Choroid plexus epithelial cell (primary cell): ENCODE measurements around the gene FASTK.
A peak's percentile ranks its signal among the peaks of the same experiment; 100 is the strongest.

Experiments used
- DNase-seq: peaks from one replicate; pipeline ENCODE4 v3.0.0-alpha.2; 2010; ENCODE audit warnings: low read depth
- H3K4me3 ChIP-seq: 2 replicates; pipeline ENCODE4 v1.5.1; 2011; ENCODE audit warnings: low read depth, mild to moderate bottlenecking, control low read depth, low read length, moderate library complexity
- CTCF ChIP-seq: conservative IDR thresholded peaks from 2 replicates; pipeline ENCODE4 v1.5.1; 2011; ENCODE audit warnings: low read depth, mild to moderate bottlenecking, control low read depth, inconsistent platforms, low read length, moderate library complexity

Gene FASTK

DNA sequence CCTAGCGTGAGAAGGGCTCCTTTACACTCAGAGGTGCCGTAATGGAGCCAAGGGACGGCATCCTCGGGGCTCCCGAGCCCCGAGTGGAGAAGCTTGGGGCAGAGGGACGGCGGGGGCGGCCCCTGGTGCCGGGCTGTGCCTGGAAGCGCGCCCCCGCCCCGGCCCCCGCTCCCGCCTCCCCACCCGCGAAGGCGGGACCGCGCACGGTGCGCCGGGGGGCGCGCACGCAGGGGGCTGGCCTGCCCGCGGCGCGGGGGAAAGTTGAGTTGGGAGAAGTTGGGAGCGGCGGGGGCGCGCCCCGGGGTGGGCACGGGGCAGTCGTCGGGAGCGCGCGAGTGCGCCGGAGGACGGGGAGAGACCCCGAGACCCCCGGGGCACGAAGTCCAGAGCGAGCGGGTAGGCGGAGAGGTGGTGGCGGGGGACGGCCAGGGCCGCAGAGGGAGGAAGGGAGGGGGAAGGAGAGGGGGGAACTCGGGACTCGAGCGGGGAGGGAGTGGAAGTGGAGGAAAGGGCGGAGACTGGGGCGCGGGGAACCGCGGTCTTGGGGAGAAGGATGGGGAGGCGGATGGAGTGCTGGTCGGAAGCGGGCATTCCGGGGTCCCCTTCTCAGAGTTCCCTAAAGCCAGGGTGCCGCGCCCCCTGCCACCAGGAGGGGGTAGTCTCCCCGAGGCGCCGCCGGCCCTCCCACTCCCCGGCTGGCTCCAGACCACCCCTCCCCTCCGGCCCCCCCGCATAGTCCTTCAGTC, 21.1 kb downstream of the FASTK start, which contains the start of gene SLC4A2:
TSS of gene SLC4A2 (plus strand) at position 223 of the 746 bp plus-strand sequence. CDS start 2,399 bp downstream, outside the sequence.
- peak; percentile 74 for DNase-seq
- TF ChIP-seq CTCF: peak; percentile 62
- H3K4me3 ChIP-seq: peak within 1 kb of the TSS; percentile 78

DNA sequence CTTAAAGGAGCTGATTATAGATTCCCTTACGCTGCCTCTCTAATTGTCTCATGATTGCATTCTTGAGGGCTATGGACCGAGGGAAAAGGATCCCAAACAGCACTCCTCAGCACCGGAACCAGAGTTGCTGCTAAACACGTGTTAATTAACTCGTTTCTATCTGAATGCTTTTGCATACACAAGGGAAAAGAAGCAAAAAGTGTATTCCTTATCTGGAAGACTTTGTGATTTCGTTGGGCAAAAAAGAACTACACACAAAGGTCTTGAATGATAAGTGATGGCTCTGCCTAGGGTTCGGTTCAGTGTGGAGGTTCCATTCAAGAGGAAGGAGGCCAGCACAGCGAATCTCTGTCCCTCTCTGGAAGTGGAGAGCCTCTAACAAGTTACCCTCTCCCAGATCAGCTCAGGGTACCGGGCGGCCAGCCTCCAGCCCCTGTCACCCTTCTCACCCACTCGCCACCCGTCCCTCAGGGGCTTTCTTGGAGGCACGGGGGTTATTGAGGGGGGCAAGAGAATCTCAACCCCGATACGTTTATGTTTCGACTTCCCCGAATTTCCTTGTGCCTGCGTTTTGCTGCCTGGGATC, 21.7 kb downstream of the FASTK start:
- DNase-seq: peak; percentile 66
- TF ChIP-seq CTCF: no peak
- peak overlapping the region; percentile 78 for H3K4me3 ChIP-seq

DNA sequence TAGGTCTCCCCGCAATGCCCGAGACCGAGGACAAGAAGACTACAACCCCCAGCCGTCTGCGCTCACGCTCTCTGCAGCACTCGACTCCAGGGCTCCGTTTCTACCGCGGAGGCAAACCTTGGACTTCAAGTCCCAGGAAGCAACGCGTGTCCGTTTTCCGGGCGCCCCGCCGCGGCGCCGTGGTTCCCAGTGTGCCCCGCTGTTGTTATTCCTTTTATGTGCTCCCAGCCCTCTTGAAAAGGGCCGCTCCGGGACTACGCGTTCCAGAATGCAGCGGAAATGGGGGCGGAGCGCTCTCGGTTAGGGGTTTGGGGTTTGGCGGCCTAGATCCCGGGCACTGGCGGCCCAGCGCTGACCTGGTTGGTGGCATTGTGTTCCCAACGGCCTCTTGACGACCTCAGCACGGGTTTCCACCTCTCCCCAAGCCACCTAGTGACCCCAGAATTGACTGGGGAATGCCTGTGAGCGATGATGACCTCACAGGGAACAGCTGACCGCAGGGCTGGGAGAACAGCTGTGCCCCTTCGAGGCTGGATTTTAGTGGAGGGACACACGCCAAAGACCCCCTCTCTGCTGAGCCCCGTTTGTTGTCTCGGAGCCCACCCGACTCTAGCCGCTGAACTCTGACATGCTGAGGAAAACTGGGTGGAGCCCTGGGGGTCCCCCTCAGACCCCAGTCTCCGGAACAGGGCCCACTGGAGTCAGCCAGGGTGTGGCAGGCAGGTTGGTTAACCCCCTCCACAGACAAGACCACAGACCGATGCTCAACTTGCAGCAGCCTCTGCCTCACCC, 22.4 kb downstream of the FASTK start:
- peak overlapping the region; percentile 78 for H3K4me3 ChIP-seq
- DNase-seq: peak; percentile 100
- TF ChIP-seq CTCF: no peak

DNA sequence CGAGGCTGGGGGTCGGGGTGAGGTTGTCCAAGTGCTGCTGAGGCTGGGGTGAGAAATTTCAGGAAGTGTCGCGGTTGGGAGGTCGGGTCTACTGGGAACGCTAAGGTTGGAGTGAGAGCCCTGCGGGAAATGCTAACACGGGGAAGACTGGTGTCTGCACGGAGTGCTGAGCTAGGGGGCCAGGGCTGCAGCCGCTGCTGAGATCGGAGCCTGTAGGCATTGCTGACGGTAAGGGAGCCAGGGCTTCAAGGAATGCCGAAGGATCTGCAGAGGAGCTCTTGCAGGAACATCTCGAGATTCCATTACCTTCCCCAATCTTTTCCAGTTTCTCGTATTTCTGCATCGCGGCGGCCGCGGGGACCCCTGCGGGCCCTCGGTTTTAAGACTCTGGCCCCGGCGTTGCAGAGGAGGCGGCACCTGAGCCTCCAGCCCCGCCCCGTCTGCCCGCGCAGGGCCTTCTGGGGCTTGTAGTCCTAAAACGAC, 23.1 kb downstream of the FASTK start, which contains the start of gene CDK5:
TSS of gene CDK5 (minus strand) at position 392 of the 483 bp plus-strand sequence. CDS start at position 343, 49 bp downstream.
- TF ChIP-seq CTCF: no peak
- no peak for DNase-seq

GRCh38 chr7:151056666-151057505, 23.7 kb downstream of the FASTK start:
- DNase-seq: no peak
- H3K4me3 ChIP-seq: peak overlapping the region; percentile 78
- TF ChIP-seq CTCF: no peak

More for the DNA sequence above, 23.1 kb downstream of the FASTK start, which contains the start of gene CDK5:
- peak within 1 kb of the TSS; percentile 78 for H3K4me3 ChIP-seq

DNA sequence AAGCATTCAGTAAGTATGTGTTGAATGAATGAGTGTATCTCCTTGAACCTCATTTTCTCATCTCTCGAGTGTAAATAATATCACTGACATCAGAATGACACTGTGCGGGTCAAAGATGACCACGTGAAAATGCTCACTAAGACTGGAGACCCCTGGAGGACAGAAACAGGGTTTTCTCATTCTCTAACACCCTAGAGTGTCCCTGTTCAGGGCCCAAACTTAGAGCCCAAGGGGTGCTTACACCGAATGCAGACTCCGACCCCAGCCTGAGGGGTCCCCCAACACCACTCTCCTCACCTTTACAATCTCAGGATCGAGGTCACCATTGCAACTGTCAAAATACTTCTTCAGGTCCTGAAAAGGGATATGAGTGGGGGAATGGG, 24.3 kb downstream of the FASTK start:
- no peak for DNase-seq
- no peak for TF ChIP-seq CTCF
- H3K4me3 ChIP-seq: no peak overlapping the region
